Activated T-helper 2 cell treated with anti-CD3 and anti-CD28 coated beads, Interferon-gamma antibody, Interleukin-2, Interleukin-4, amounts not matched to agents 10 μg/mL and 5 μg/mL and 100 μg/mL, durations not matched to agents 14 hours and 24 hours and 36 hours (primary cell): ENCODE data around the gene XAGE5. TPM values are rescaled to one million over a fixed set of nuclear protein-coding genes. Genes with fewer than 3 reads are reported as not detected.
"Not testable (repeated sequence)": the region's sequence is repeated elsewhere in the genome, so short reads cannot be mapped to it uniquely, and the experiment has no call there.

ENCODE experiments used
- DNase-seq: peaks from one replicate; pipeline ENCODE4 v3.0.0; 2021; ENCODE audit warnings: low spot score
- H3K27ac Mint-ChIP-seq: one replicate; pipeline ENCODE4 v1.8.0; 2021; ENCODE audit warnings: mixed read lengths
- H3K27me3 Mint-ChIP-seq: one replicate; pipeline ENCODE4 v1.8.0; 2021; ENCODE audit warnings: low read depth, mixed read lengths
- H3K36me3 Mint-ChIP-seq: one replicate; pipeline ENCODE4 v1.8.0; 2021; ENCODE audit warnings: low read depth, mixed read lengths
- H3K4me1 Mint-ChIP-seq: one replicate; pipeline ENCODE4 v1.8.0; 2021; ENCODE audit warnings: low read depth, mixed read lengths
- H3K4me3 Mint-ChIP-seq: one replicate; pipeline ENCODE4 v1.8.0; 2021; ENCODE audit warnings: low read depth, mild to moderate bottlenecking, moderate library complexity, mixed read lengths
- H3K9me3 Mint-ChIP-seq: one replicate; pipeline ENCODE4 v1.8.0; 2021; ENCODE audit warnings: mixed read lengths
- intact Hi-C: fragments of 100-400 bp; cut with micrococcal nuclease; formaldehyde crosslinking; loops from one replicate; pipeline ENCODE4 v1.15.1; 2023
- total RNA-seq: library from RNA; stranded (reverse); gene quantifications from 2 replicates; pipeline ENCODE4 v1.2.3, GENCODE V29; 2022

XAGE5 gene, protein sequence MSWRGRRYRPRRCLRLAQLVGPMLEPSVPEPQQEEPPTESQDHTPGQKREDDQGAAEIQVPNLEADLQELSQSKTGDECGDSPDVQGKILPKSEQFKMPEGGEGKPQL
- not detected in 2 replicates for total RNA-seq

DNA sequence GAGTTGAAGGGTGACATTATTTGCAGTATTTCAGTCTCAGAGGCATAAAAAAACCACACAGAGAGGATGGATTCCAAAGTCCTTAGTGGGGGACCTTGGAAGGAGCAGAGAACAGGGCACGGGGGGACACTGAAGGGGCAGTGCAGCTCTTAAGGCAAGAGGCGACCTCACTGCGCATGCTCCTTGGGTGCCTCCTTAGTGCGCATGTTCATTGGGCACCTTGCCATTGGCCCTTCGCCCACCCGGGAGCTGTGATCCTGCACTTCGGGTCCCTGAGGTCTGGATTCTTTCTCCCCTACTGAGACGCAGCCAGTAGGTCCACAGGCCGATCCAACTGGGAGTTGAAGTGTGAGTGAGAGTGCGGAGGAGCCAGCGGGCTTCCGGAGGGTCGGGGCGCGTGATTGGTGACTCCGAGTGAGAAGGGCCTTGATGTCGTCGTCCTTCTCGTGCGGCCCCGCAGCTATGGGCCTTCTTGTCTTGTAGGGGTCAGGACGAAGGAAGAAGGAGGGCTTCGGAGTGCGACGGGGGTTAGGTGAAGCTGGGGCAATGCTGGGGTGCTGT lies at the start of gene XAGE5:
XAGE5 (plus strand) TSS at position 223 of the 561 bp plus-strand sequence. CDS start 1,280 bp downstream, outside the sequence.
- intact Hi-C loops = no loop called here
- Mint-ChIP-seq H3K27me3 (peaks cover 1% of the 10 kb centered on the region), H3K36me3 (no peaks in the 10 kb centered on the region), H3K9me3 (no peaks in the 10 kb centered on the region), H3K4me1 (no peaks in the 10 kb centered on the region), H3K4me3 (no peak within 1 kb of the TSS), H3K27ac (no peak within 1 kb of the TSS)
- DNase-seq = no peak

DNA sequence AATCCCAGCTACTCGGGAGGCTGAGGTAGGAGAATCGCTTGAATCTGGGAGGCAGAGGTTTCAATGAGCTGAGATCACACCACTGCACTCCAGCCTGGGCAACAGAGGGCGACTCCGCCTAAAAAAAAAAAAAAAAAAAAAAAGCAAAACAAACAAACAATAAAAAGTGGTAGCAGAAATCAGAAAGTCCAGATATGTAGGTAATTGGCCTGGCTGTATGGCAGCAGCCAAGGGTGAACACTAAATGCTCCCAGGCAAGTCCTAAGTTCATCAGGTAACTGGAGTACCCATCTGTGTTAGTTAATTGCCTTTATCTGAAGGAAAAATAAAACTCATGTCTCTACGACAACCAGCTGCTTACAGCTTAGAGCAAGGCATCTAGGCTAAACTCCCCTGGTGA lies 45.1 kb upstream of the XAGE5 start:
- DNase-seq, H3K27ac Mint-ChIP-seq, H3K4me3 Mint-ChIP-seq, H3K36me3 Mint-ChIP-seq, H3K27me3 Mint-ChIP-seq, intact Hi-C loops, H3K9me3 Mint-ChIP-seq, H3K4me1 Mint-ChIP-seq: not testable (repeated sequence)

DNA sequence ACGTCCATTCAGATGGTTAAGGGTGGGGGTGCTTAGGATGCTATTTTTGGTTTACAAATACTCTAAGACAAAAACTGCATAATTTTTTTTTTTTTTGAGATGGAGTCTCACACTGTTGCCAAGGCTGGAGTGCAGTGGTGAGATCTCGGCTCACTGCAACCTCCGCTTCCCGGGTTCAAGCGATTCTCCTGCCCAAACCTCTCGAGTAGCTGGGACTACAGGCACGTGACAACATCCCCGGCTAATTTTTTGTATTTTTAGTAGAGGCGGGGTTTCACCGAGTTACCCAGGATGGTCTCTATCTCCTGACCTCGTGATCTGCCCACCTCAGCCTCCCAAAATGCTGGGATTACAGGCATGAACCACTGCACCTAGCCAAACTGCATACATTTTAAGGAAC lies 37.6 kb upstream of the XAGE5 start:
- intact Hi-C loops, H3K27ac Mint-ChIP-seq, H3K4me1 Mint-ChIP-seq, H3K27me3 Mint-ChIP-seq, H3K4me3 Mint-ChIP-seq, H3K36me3 Mint-ChIP-seq, DNase-seq, H3K9me3 Mint-ChIP-seq: not testable (repeated sequence)

DNA sequence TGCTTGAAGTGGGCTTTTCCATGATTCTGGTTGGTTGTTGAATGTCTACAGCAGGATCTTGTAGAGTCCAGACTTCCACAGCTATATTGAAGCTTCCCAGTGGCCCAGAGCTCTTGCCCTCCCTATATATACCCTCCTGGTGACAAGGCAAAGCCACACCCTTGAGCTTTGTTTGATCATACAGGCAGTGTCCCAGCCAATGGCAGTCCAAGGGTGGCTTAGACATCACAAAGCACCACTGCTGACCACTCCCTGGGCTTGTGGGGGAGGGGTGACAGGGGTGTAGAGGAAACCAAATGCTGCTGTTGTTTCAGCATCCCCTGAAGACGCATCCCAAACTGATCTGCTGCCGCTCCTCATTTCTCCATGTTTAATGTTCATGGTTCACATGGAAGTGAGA lies 13.8 kb upstream of the XAGE5 start, which contains the start of gene SPANXN5:
SPANXN5 (minus strand) TSS at position 101 of the 400 bp plus-strand sequence; CDS start at position 22, 79 bp downstream.
- H3K36me3 Mint-ChIP-seq, H3K4me3 Mint-ChIP-seq, H3K27ac Mint-ChIP-seq, DNase-seq, intact Hi-C loops, H3K4me1 Mint-ChIP-seq, H3K27me3 Mint-ChIP-seq, H3K9me3 Mint-ChIP-seq: not testable (repeated sequence)

DNA sequence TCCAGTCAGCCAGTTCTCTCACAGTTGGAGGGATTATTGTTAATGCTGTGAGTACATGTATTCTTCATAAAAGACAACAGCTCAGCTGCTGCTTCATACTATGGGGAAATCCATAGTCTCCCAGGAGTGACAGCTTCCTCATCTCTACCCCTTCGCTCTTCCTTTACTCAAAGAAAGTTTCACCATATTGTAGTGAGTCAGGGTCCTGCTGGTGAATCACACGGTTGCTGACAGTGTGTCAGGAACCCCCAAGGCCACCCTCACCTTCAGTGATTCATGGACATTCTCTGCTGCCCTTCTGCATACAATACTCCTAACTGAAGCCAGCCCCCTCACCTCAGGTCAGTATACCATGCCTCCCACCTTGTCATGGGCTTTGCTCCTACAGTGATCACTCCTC lies 6.2 kb upstream of the XAGE5 start:
- H3K4me1 Mint-ChIP-seq, H3K36me3 Mint-ChIP-seq, DNase-seq, H3K27me3 Mint-ChIP-seq, H3K4me3 Mint-ChIP-seq, intact Hi-C loops, H3K9me3 Mint-ChIP-seq, H3K27ac Mint-ChIP-seq: not testable (repeated sequence)

DNA sequence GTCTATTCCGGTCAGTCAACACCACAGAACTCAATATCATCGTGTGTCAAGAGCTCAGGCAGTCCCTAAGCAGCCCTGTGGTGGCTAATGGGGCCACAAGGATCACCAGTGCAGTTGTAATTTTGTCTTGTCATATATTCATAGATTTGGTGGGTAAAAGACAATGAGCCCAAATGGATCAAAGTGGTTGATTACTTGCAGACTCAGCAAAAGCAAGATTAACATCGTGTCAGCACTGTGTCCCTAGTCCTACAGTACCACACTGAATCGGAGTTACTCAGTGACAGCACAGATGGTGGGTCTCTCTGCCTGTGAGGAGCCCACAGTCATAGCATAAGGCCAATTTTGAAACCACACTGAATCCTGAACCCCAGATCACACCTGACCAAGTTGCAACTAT lies 8.7 kb downstream of the XAGE5 start:
- no peak for DNase-seq
- H3K27me3 Mint-ChIP-seq = peaks cover 2% of the 10 kb centered on the region
- H3K9me3 Mint-ChIP-seq = no peaks in the 10 kb centered on the region
- peaks cover 4% of the 10 kb centered on the region for H3K4me1 Mint-ChIP-seq
- no peak overlapping the region for H3K27ac Mint-ChIP-seq
- intact Hi-C loops = no loop called here
- no peak overlapping the region for H3K4me3 Mint-ChIP-seq
- H3K36me3 Mint-ChIP-seq = no peaks in the 10 kb centered on the region

DNA sequence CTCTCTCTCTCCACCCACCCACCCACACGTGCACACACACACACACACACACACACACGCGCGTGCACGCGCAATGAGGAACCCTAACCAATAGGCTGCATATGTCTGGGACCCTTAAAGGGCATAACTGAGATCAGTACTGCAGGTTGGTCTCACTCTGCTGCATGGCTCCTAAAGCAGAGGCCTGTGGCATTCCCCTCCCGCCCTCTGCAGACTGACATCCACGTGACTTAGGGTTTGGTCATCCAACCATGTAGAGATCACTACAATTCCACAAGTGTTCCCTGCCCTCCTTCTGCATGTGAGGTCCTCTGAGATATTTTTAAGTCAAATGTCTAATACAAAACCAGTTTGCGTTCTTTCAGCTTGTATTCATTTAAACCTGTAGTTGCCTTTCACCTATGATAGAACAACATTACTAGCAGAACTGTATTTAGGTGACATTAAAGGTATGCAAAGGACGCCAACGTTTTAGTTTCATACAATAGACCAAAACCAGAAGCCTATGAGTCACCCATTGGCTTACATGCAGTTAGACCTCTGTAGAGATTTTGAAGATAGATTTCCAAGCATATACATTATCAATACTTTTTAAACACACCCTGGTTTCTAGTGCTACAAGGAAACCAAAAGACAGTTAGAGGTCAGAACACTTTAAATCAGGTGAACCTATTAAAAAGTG lies 10.1 kb downstream of the XAGE5 start:
- intact Hi-C loops = no loop called here
- DNase-seq = no peak
- H3K27ac Mint-ChIP-seq = no peak overlapping the region
- peaks cover 2% of the 10 kb centered on the region for H3K27me3 Mint-ChIP-seq
- H3K4me1 Mint-ChIP-seq = peaks cover 4% of the 10 kb centered on the region
- no peak overlapping the region for H3K4me3 Mint-ChIP-seq
- no peaks in the 10 kb centered on the region for H3K36me3 Mint-ChIP-seq
- no peaks in the 10 kb centered on the region for H3K9me3 Mint-ChIP-seq

DNA sequence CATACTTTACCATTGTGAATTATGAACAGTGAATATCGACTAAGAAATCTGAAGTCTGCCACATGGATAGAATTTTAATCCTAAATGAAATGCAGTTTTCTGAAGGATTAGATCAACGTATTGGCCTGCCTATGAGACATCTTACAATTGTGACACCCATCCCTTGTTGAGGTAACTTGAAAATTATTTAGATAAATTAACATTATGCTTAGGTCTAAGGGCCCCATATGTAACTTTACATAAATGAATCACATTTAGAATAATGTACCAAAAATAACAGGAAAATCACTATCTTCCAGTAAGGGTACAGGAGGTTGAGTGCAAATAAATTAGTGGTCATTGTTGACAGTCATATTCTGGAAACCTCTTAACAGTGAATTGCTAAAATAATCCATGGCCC lies 13.5 kb downstream of the XAGE5 start:
- H3K27ac Mint-ChIP-seq = no peak overlapping the region
- H3K4me3 Mint-ChIP-seq = no peak overlapping the region
- peaks cover 4% of the 10 kb centered on the region for H3K4me1 Mint-ChIP-seq
- intact Hi-C loops = no loop called here
- DNase-seq = no peak
- H3K36me3 Mint-ChIP-seq = no peaks in the 10 kb centered on the region
- H3K9me3 Mint-ChIP-seq = no peaks in the 10 kb centered on the region
- H3K27me3 Mint-ChIP-seq = no peaks in the 10 kb centered on the region

DNA sequence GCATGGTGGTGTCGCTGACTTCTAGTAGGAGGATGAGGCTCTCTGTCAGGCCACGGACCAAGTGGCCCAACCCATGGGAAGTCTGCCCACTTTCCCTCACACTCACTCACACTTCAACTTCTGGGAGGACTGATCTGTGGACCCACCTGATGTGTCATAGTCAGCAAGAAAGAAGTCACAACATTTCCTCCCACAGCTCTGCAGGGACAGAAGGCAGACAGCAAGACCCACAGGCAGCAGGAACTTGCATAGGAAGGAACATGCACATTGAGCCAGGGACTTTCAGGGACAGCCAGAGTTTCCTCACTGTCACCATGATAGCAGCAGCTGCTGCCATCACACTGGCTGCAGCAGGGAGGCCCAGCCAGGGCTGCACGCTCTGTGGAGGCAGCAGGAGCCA lies 19.5 kb downstream of the XAGE5 start:
- intact Hi-C loops = no loop called here
- Mint-ChIP-seq H3K4me3 (no peak overlapping the region), H3K4me1 (no peaks in the 10 kb centered on the region), H3K9me3 (no peaks in the 10 kb centered on the region), H3K27ac (no peak overlapping the region), H3K36me3 (no peaks in the 10 kb centered on the region), H3K27me3 (no peaks in the 10 kb centered on the region)
- DNase-seq = no peak

DNA sequence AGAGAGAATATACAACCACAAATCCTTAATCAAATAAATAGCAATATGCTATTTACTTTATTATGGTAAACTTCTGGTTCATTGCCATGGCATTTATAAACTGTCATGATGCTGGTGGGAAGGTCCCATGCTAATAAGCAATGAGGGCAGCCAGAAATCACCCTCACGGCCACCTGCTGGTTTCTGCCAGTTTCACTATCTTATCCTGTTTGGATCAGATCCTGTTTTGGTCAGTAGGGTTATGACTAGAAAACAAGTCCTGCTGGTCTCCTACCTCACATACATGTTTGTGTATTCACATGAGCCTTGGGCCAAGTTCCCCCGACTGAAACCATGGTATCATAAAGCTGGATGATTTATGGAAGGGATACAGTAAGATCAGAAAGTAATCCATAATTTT lies 28.1 kb downstream of the XAGE5 start:
- DNase-seq = no peak
- Mint-ChIP-seq H3K4me1 (no peaks in the 10 kb centered on the region), H3K27ac (no peak overlapping the region), H3K4me3 (no peak overlapping the region), H3K36me3 (no peaks in the 10 kb centered on the region), H3K9me3 (no peaks in the 10 kb centered on the region), H3K27me3 (peaks cover 2% of the 10 kb centered on the region)
- intact Hi-C loops = no loop called here

DNA sequence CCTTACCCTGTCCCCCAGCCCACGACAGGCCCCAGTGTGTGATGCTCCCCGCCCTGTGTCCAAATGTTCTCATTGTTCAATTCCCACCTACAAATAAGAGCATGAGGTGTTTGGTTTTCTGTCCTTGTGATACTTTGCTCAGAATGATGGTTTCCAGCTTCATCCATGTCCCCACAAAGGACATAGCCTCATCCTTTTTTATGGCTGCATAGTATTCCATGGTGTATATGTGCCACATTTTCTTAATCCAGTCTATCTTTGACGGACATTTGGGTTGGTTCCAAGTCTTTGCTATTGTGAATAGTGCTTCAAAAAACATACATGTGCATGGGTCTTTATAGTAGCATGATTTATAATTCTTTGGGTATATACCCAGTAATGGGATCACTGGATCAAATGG lies 32.5 kb downstream of the XAGE5 start:
- H3K36me3 Mint-ChIP-seq, intact Hi-C loops: not testable (repeated sequence)

DNA sequence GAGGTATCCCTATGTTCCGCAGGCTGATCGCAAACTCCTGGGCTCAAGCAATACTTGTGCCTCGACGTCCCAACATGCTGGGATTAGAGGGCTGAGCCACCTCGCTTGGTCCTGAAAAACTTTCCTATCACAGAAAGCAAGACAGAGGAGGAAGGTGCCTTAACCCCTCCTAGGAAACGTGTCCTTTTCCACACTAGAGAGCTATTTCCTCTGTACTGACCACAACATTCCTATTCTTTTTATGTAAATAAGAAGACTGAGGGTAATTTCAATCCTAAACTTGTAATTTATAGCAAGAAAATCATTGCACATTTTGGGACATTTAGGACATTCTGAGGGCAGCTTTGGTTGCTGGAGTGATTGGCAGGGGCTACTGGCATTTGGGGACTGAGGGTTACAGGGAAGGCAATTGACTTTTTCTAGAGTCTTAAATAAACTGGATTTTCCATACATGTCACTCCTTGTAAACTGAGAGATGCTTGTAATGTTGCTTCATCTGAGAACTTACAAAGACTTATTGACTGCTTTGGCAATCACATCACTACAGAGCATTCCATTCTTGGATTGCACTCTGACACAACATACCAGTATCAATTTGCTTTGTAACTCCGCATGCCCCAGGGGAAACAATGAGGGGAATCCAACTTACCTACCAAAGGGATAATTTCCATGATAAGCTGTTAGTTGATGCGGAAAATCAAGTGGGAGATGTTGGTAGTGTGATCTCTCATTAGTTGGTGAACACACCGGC lies 41.2 kb downstream of the XAGE5 start:
- no peaks in the 10 kb centered on the region for H3K9me3 Mint-ChIP-seq
- H3K27me3 Mint-ChIP-seq = peaks cover 6% of the 10 kb centered on the region
- no peaks in the 10 kb centered on the region for H3K36me3 Mint-ChIP-seq
- intact Hi-C loops = no loop called here
- H3K27ac Mint-ChIP-seq = no peak overlapping the region
- no peak for DNase-seq
- no peak overlapping the region for H3K4me3 Mint-ChIP-seq
- H3K4me1 Mint-ChIP-seq = no peaks in the 10 kb centered on the region

More for the DNA sequence above, 32.5 kb downstream of the XAGE5 start:
- H3K9me3 Mint-ChIP-seq, H3K4me1 Mint-ChIP-seq, H3K4me3 Mint-ChIP-seq, DNase-seq, H3K27ac Mint-ChIP-seq: not testable (repeated sequence)
- H3K27me3 Mint-ChIP-seq = peaks cover 11% of the 10 kb centered on the region

DNA sequence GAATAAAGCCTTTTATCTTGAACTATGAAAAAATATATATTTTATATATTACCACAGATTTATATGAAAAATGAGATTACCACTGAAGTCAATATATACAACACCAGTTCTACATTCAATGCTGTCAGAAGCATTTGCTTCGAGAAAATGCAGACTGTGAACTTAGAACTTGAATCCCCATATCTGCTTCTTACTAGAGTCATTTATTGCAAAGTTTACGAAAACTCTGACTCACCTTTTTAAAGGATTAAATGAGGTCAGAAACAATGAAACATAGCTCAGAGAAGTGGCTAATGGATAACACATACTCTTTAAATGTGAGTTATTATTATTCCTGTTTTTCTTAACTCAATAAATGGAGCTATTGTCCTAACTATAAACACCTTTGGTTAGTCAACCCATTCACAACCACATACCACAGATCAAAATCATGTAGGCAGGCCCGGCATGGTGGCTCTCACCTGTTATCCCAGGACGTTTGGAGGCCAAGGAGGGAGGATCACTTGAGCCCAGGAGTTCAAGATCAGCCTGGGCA lies 46.0 kb downstream of the XAGE5 start:
- intact Hi-C loops, H3K36me3 Mint-ChIP-seq, H3K27me3 Mint-ChIP-seq, DNase-seq, H3K4me1 Mint-ChIP-seq, H3K4me3 Mint-ChIP-seq, H3K27ac Mint-ChIP-seq, H3K9me3 Mint-ChIP-seq: not testable (repeated sequence)
